OCI-LY1 (cell line): Measurements from ENCODE around the gene UTP14C.

ENCODE experiments used
- H2AFZ ChIP-seq: fragments of 200-600 bp; sonication (generic), shearing (Covaris generic); 2 replicates; pipeline ENCODE4 v1.6.0; 2014; ENCODE audit warnings: antibody characterized with exemption, mild to moderate bottlenecking, low read length
- H3F3A ChIP-seq: fragments of 200-600 bp; sonication (generic), shearing (Covaris generic); 2 replicates; pipeline ENCODE4 v1.6.0; 2014; ENCODE audit warnings: mild to moderate bottlenecking, antibody characterized with exemption, low read length, moderate library complexity; ENCODE audit not compliant: insufficient read depth
- H3K27ac ChIP-seq: fragments of 200-600 bp; sonication (generic); 2 replicates; pipeline ENCODE4 v1.5.1; 2014; ENCODE audit warnings: low read length, mixed run types, mild to moderate bottlenecking, low read depth; ENCODE audit not compliant: poor library complexity, severe bottlenecking
- H3K27me3 ChIP-seq: fragments of 200-600 bp; sonication (generic); 2 replicates; pipeline ENCODE4 v1.6.0; 2014; ENCODE audit warnings: antibody characterized with exemption, mild to moderate bottlenecking, low read length, moderate library complexity; ENCODE audit not compliant: insufficient read depth
- H3K36me3 ChIP-seq: fragments of 200-600 bp; sonication (generic); 2 replicates; pipeline ENCODE4 v1.6.1; 2014; ENCODE audit warnings: mild to moderate bottlenecking, antibody characterized with exemption, low read length, moderate library complexity, mixed read lengths; ENCODE audit not compliant: insufficient read depth
- H3K4me1 ChIP-seq: fragments of 200-600 bp; sonication (generic); 2 replicates; pipeline ENCODE4 v1.5.1; 2014; ENCODE audit warnings: mild to moderate bottlenecking, low read length, moderate library complexity; ENCODE audit not compliant: insufficient read depth, severe bottlenecking
- H3K4me2 ChIP-seq: fragments of 200-600 bp; sonication (generic), shearing (Covaris generic); 2 replicates; pipeline ENCODE4 v1.6.1; 2014; ENCODE audit warnings: low read length
- H3K4me3 ChIP-seq: fragments of 200-600 bp; sonication (generic); 2 replicates; pipeline ENCODE4 v1.5.1; 2014; ENCODE audit warnings: low read length, low read depth, mild to moderate bottlenecking, mixed read lengths; ENCODE audit not compliant: poor library complexity, severe bottlenecking
- H3K79me2 ChIP-seq: fragments of 200-600 bp; shearing (Covaris generic); 2 replicates; pipeline ENCODE4 v1.6.1; 2016; ENCODE audit warnings: mixed run types, low read length, mixed read lengths; ENCODE audit not compliant: insufficient read depth
- H3K9ac ChIP-seq: fragments of 200-600 bp; sonication (generic), shearing (Covaris generic); 2 replicates; pipeline ENCODE4 v1.6.1; 2014; ENCODE audit warnings: mild to moderate bottlenecking, low read length, mixed read lengths
- H3K9me2 ChIP-seq: fragments of 200-600 bp; sonication (generic), shearing (Covaris generic); 2 replicates; pipeline ENCODE4 v1.6.1; 2014; ENCODE audit warnings: low read depth, mild to moderate bottlenecking, low read length, mixed read lengths
- H3K9me3 ChIP-seq: fragments of 200-600 bp; shearing (Covaris generic); 2 replicates; pipeline ENCODE4 v1.6.1; 2014; ENCODE audit warnings: low read length, mixed read lengths
- H4K20me1 ChIP-seq: fragments of 200-600 bp; sonication (generic), shearing (Covaris generic); 2 replicates; pipeline ENCODE4 v1.6.0; 2016; ENCODE audit warnings: mild to moderate bottlenecking, low read length; ENCODE audit not compliant: insufficient read depth
- EZH2 ChIP-seq: fragments of 200-600 bp; sonication (generic), shearing (Covaris generic); IDR thresholded peaks from 2 replicates; pipeline ENCODE4 v1.8.0; 2017; ENCODE audit warnings: borderline replicate concordance, mixed run types, mild to moderate bottlenecking, antibody characterized with exemption, low read length, moderate library complexity, mixed read lengths
- TF ChIP-seq, protein P1 (sequence below): fragments of 200-600 bp; sonication (generic), shearing (Covaris generic); IDR thresholded peaks from 2 replicates; pipeline ENCODE4 v1.5.1; 2017; ENCODE audit warnings: mild to moderate bottlenecking, antibody characterized with exemption, low read length, moderate library complexity, mixed read lengths

The UTP14C gene

DNA sequence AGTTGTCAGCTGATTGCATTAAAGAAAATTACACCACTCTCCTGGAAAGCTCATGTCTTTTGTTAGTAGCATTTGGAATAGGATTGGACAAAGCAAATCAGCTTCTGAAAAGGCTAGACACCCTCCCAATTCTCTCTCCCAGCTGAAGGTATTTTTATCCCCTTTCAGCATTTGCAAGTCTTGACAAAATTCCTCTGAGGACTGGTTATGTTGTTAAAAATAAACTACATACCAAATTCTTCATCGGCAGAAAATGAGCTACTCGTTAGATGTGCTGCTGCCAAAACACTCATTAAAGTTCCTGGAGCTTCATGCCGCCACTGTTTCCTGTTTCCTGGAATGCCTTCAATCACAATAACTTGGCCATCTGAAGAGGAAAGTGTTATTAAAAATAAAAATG lies 37.1 kb downstream of the UTP14C start:
- Histone ChIP-seq H3K4me2 (no peak overlapping the region), H3K4me3 (no peak overlapping the region), H3K27ac (no peak overlapping the region), H3K4me1 (no peaks in the 10 kb centered on the region), H4K20me1 (no peaks in the 10 kb centered on the region), H3K9ac (no peak overlapping the region), H3K79me2 (no peaks in the 10 kb centered on the region), H3K9me2 (no peaks in the 10 kb centered on the region), H3F3A (no peaks in the 10 kb centered on the region), H3K36me3 (no peaks in the 10 kb centered on the region), H2AFZ (no peak overlapping the region), H3K9me3 (0 out of 2 replicates have a peak, but pooled peaks cover 4% of the 10 kb centered on the region), H3K27me3 (no peaks in the 10 kb centered on the region)
- TF ChIP-seq, protein P1, sequence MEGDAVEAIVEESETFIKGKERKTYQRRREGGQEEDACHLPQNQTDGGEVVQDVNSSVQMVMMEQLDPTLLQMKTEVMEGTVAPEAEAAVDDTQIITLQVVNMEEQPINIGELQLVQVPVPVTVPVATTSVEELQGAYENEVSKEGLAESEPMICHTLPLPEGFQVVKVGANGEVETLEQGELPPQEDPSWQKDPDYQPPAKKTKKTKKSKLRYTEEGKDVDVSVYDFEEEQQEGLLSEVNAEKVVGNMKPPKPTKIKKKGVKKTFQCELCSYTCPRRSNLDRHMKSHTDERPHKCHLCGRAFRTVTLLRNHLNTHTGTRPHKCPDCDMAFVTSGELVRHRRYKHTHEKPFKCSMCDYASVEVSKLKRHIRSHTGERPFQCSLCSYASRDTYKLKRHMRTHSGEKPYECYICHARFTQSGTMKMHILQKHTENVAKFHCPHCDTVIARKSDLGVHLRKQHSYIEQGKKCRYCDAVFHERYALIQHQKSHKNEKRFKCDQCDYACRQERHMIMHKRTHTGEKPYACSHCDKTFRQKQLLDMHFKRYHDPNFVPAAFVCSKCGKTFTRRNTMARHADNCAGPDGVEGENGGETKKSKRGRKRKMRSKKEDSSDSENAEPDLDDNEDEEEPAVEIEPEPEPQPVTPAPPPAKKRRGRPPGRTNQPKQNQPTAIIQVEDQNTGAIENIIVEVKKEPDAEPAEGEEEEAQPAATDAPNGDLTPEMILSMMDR, result no peak
- no peak for TF ChIP-seq EZH2

DNA sequence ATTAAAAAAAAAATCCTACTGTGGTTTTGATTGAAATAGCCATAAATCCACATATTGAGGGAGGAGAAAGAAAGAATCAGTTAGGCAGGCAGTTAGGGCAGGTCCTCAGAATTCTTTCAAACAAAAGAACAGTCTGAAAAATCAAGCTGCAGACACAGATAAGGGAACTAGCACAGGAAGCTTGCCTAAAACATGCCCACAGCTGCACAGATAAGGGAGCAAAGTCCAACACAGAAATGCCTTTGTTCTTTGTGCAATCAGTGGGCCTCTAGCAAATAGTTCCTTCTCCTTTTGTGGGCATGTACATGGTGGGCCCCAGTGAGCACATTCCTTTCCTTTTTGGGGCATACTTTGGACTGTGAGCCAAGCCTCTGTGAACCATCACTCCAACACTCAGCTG lies 42.7 kb downstream of the UTP14C start:
- no peak overlapping the region for H3K27ac ChIP-seq
- H3K9me3 ChIP-seq, result peaks cover 8% of the 10 kb centered on the region; the same call in 1 of the 2 replicates
- H2AFZ ChIP-seq, result no peak overlapping the region
- no peaks in the 10 kb centered on the region for H3F3A ChIP-seq
- no peak for TF ChIP-seq EZH2
- TF ChIP-seq, protein P1, result no peak
- no peaks in the 10 kb centered on the region for H3K79me2 ChIP-seq
- H3K4me2 ChIP-seq, result no peak overlapping the region
- no peaks in the 10 kb centered on the region for H3K27me3 ChIP-seq
- H3K4me3 ChIP-seq, result no peak overlapping the region
- no peaks in the 10 kb centered on the region for H3K9me2 ChIP-seq
- no peak overlapping the region for H3K9ac ChIP-seq
- no peaks in the 10 kb centered on the region for H3K4me1 ChIP-seq
- H4K20me1 ChIP-seq, result no peaks in the 10 kb centered on the region
- H3K36me3 ChIP-seq, result no peaks in the 10 kb centered on the region

DNA sequence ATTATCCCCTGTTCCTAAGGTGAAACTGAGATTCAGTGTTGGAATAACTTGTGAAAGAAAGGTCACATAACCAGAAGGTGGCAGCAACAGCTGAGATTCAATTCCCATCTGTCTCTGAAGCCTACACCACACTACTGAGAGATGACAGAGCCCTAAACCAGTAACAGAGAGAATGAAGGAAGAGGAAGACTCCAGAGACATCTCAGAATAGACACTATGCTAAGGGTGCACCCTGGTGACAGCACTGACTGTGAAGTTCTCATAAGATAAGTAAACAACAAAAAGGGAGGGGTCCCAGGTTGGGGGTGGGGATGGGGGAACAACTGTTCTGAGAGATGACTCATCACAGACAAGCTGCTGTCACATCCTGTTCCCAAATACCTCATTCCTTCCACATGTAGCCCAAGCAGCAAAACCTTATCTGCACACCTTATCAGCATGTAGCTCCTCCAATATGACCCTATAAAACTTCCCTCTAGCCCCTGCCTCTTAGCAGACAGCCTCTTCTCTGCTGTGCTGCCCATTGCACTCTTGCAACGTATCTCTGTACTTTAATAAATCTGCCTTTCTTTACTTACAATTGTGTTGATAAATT lies 46.5 kb downstream of the UTP14C start:
- H3K9me2 ChIP-seq, result no peaks in the 10 kb centered on the region
- no peak overlapping the region for H3K4me2 ChIP-seq
- peaks cover 4% of the 10 kb centered on the region; the same call in 1 of the 2 replicates for H3K9me3 ChIP-seq
- no peaks in the 10 kb centered on the region for H4K20me1 ChIP-seq
- no peak overlapping the region for H3K4me3 ChIP-seq
- H3K9ac ChIP-seq, result no peak overlapping the region
- no peaks in the 10 kb centered on the region for H3K4me1 ChIP-seq
- H3K27me3 ChIP-seq, result no peaks in the 10 kb centered on the region
- H3K27ac ChIP-seq, result no peak overlapping the region
- TF ChIP-seq, protein P1, result peak; percentile 26; the same call in 1 of the 2 replicates
- TF ChIP-seq EZH2, result no peak
- no peaks in the 10 kb centered on the region for H3F3A ChIP-seq
- no peaks in the 10 kb centered on the region for H3K79me2 ChIP-seq
- H3K36me3 ChIP-seq, result no peaks in the 10 kb centered on the region
- H2AFZ ChIP-seq, result no peak overlapping the region
